HL-60 (cell line): ENCODE data around the gene SLC39A5.

ENCODE experiments used
- CTCF ChIP-seq: IDR thresholded peaks from one replicate; pipeline ENCODE4 v1.5.1; 2011; ENCODE audit warnings: low read length, control low read depth, inconsistent platforms; ENCODE audit not compliant: insufficient read depth
- GABPA ChIP-seq: IDR thresholded peaks from 2 replicates; pipeline ENCODE4 v1.6.1; 2012; ENCODE audit warnings: low read depth
- POLR2AphosphoS5 ChIP-seq: IDR thresholded peaks from 2 replicates; pipeline ENCODE4 v1.6.1; 2012; ENCODE audit warnings: low read depth
- REST ChIP-seq: IDR thresholded peaks from 2 replicates; pipeline ENCODE4 v1.6.1; 2012; ENCODE audit warnings: low read depth; ENCODE audit not compliant: insufficient replicate concordance
- SPI1 ChIP-seq: IDR thresholded peaks from 2 replicates; pipeline ENCODE4 v1.6.1; 2012; ENCODE audit warnings: low read depth, mild to moderate bottlenecking, borderline replicate concordance

GRCh38 chr12:56212361-56212760, 17.5 kb upstream of the SLC39A5 start:
- TF ChIP-seq CTCF (no peak), POLR2AphosphoS5 (no peak), REST (no peak), GABPA (no peak), SPI1 (no peak)
